Nephron progenitor cell (in vitro differentiated cells): ENCODE measurements around the gene COA4.

Experiments used
- DNase-seq: peaks from one replicate; pipeline ENCODE4 v3.0.0; 2021
- H3K27ac Mint-ChIP-seq: 2 replicates; pipeline ENCODE4 v1.8.0; 2021; ENCODE audit warnings: mild to moderate bottlenecking, moderate library complexity, mixed read lengths
- H3K27me3 Mint-ChIP-seq: 2 replicates; pipeline ENCODE4 v1.8.0; 2021; ENCODE audit warnings: mild to moderate bottlenecking, low read depth, mixed read lengths; ENCODE audit not compliant: poor library complexity
- H3K36me3 Mint-ChIP-seq: 2 replicates; pipeline ENCODE4 v1.8.0; 2021; ENCODE audit warnings: low read depth, mixed read lengths
- H3K4me1 Mint-ChIP-seq: 2 replicates; pipeline ENCODE4 v1.8.0; 2021; ENCODE audit warnings: mixed read lengths
- H3K4me3 Mint-ChIP-seq: 2 replicates; pipeline ENCODE4 v1.8.0; 2021; ENCODE audit warnings: mild to moderate bottlenecking, moderate library complexity, mixed read lengths
- H3K9me3 Mint-ChIP-seq: 2 replicates; pipeline ENCODE4 v1.8.0; 2021; ENCODE audit warnings: mild to moderate bottlenecking, moderate library complexity, mixed read lengths
- TF ChIP-seq, protein P1 (sequence below): fragments of 200-600 bp; sonication (generic); IDR thresholded peaks from 2 replicates; pipeline ENCODE4 v1.5.0; 2021; ENCODE audit warnings: antibody characterized with exemption

COA4 gene

DNA sequence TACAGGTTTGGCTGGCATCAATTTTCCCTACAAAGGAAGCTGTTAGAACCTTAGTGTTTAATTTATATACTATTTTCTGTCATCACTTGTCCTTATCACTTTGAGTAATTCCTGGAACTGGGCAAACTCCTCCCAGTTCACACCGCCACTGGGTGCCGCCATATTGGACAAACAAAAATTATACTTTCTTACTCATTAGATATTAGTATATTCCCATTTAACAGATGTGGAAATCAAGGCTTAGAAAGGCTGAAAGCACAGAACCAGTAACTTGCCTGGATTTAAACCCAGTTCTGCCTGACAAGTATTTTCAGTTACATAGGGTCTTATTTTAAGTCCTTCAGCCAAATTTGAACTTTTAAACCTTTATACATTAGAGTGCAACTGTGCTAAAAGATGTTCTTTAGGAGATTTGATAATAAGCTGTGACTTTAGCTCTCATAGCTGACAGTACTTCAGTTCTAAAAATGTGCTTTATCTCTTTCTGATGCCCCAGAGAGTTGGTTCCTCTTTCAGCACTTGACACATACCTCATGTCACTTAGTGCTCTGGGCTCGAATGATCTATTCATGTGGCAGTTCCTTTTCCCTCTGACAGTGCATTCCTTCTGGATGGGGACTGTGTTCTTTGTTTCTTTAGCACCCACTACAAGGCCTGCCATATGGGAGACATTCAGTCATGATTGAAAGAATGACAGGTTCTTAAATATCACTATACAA is 25.4 kb downstream of the COA4 start:
- TF ChIP-seq, protein P1, sequence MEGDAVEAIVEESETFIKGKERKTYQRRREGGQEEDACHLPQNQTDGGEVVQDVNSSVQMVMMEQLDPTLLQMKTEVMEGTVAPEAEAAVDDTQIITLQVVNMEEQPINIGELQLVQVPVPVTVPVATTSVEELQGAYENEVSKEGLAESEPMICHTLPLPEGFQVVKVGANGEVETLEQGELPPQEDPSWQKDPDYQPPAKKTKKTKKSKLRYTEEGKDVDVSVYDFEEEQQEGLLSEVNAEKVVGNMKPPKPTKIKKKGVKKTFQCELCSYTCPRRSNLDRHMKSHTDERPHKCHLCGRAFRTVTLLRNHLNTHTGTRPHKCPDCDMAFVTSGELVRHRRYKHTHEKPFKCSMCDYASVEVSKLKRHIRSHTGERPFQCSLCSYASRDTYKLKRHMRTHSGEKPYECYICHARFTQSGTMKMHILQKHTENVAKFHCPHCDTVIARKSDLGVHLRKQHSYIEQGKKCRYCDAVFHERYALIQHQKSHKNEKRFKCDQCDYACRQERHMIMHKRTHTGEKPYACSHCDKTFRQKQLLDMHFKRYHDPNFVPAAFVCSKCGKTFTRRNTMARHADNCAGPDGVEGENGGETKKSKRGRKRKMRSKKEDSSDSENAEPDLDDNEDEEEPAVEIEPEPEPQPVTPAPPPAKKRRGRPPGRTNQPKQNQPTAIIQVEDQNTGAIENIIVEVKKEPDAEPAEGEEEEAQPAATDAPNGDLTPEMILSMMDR, result no peak
- Mint-ChIP-seq H3K27ac (no peak overlapping the region), H3K4me1 (no peaks in the 10 kb centered on the region), H3K36me3 (peaks cover 71% of the 10 kb centered on the region), H3K27me3 (no peaks in the 10 kb centered on the region), H3K4me3 (no peak overlapping the region), H3K9me3 (no peaks in the 10 kb centered on the region)
- DNase-seq, result no peak

DNA sequence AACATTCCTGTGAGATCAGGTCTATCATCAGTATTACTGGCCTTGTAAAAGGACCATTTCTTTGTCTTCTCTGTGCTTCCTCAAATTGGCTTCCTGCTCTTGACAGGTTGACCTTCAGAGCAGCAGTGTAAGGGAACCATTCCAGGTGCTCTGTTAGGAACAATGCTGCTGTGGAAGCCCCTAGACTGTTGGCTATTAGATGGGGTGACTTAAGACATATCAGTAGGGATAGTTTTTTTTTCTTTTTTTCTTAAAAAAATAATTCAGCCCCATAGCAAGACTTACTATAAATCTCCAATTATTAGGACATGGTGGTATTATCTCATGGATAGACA is 37.6 kb downstream of the COA4 start:
- Mint-ChIP-seq H3K36me3 (peaks cover 35% of the 10 kb centered on the region), H3K27ac (no peak overlapping the region), H3K4me1 (no peaks in the 10 kb centered on the region), H3K27me3 (peaks cover 4% of the 10 kb centered on the region), H3K9me3 (no peaks in the 10 kb centered on the region), H3K4me3 (no peak overlapping the region)
- TF ChIP-seq, protein P1, result no peak
- DNase-seq, result no peak

DNA sequence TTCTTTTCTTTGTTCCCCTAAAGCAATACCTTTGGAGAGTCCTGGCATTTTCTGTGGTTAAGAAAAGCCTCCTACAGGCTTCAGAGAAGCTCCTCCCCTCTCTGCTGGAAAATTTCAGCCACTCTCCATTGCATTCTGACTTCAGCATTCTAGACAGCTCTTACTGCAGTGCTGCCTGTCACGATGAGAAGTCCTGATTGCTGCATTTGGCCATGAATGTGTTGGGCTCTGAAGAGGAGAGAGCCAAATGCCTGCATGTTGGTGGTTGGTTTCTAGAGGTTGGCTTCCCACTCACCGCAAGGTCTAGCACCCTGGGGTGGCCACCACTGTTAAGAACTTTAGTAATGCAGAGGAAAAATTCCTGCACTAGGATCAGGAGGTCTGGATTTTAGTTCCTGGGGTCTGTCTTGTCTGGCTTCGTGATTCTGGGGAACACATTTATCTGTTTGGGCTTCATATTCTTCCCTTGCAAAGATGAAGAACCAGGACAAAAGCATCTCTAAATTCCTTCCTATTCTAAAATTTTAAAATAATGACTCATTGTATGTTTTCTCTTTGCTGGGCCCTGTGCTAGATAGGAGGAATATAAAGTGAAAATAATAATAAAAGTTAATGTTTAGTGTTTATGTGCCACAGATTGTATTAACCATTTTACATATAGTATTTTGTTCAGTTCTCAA is 38.1 kb downstream of the COA4 start:
- Mint-ChIP-seq H3K36me3 (peaks cover 38% of the 10 kb centered on the region), H3K27me3 (peaks cover 4% of the 10 kb centered on the region), H3K4me3 (no peak overlapping the region), H3K4me1 (no peaks in the 10 kb centered on the region), H3K9me3 (no peaks in the 10 kb centered on the region), H3K27ac (peak overlapping the region; percentile 19)
- TF ChIP-seq, protein P1, result no peak
- DNase-seq, result no peak

DNA sequence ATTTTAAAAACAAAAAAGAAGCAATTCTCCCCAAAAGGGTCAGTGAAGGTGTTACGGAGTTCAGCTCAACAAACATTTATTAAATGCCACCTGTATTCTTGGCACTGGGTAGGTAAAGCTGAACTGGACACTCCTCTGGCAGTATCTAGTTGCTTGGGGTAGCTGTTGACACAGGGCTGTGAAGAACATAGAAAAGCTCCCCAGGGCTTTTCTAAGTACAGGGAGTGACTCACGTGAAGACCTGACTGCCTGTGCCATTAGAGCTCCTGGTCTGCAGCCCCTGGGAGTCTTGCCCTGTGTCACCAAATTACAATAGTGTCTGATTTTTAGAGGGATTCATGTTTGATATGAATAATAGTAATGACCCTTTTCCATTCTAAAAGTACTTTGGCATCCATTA is 43.6 kb downstream of the COA4 start:
- DNase-seq, result no peak
- no peak overlapping the region for H3K27ac Mint-ChIP-seq
- no peaks in the 10 kb centered on the region for H3K9me3 Mint-ChIP-seq
- peaks cover 23% of the 10 kb centered on the region for H3K36me3 Mint-ChIP-seq
- no peaks in the 10 kb centered on the region for H3K4me1 Mint-ChIP-seq
- TF ChIP-seq, protein P1, result no peak
- H3K27me3 Mint-ChIP-seq, result no peaks in the 10 kb centered on the region
- H3K4me3 Mint-ChIP-seq, result no peak overlapping the region

DNA sequence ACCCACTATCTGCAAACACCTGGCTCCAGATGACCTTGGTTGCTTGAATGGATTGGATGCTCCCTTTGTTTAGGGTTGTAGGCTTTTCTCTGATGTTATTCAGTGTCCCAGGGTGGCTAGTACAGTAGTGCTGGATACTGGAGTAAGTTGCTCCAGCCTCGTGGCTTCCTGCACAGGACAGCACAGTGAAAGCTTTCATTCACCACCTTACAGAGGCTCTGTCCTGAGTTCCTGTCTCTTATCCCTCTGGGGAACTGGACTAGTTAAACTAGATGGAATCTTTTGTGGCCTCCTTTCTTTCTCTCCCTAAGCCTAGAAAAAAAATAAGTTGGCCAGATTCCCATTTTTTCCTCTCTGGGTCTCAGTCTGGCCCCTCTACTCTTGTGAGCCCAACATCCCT is 46.4 kb downstream of the COA4 start:
- H3K4me3 Mint-ChIP-seq, result no peak overlapping the region

More for the DNA sequence above, 46.4 kb downstream of the COA4 start:
- H3K27me3 Mint-ChIP-seq, result no peaks in the 10 kb centered on the region
- no peaks in the 10 kb centered on the region for H3K4me1 Mint-ChIP-seq
- H3K9me3 Mint-ChIP-seq, result no peaks in the 10 kb centered on the region
- H3K36me3 Mint-ChIP-seq, result peaks cover 41% of the 10 kb centered on the region
- no peak for DNase-seq
- H3K27ac Mint-ChIP-seq, result peak overlapping the region; percentile 47
- TF ChIP-seq, protein P1, result no peak
